Right ventricle myocardium superior (tissue), 1 donor: ENCODE data around the gene TESMIN. TPM values are rescaled to one million over a fixed set of nuclear protein-coding genes. Genes with fewer than 3 reads are reported as not detected.

ENCODE experiments used
- ATAC-seq: fragments of 200-7000 bp; cut with Tn5 transposase; one replicate; pipeline ENCODE4 v1.9.1; 2020; ENCODE audit warnings: mild to moderate bottlenecking; ENCODE audit not compliant: poor library complexity
- DNase-seq: peaks from one replicate; pipeline ENCODE4 v3.0.0-alpha.2; 2020
- intact Hi-C: fragments of 100-400 bp; cut with DNase I; formaldehyde crosslinking; loops from one replicate; pipeline ENCODE4 v1.11.2; 2022
- total RNA-seq: library from RNA; stranded (reverse); fragmentation: NEBNext Ultra II Directional; extraction: Animal tissue kit (Norgen Biotek cat#: 25700); gene quantifications from one replicate; pipeline ENCODE4 v1.2.1, GENCODE V29; 2021
- donor health status: DM: no; HTN: yes; CAD: no; lungs with severe emphysema.

The TESMIN gene
- total RNA-seq, 1 donor from 2014 or later: 0.46 TPM

DNA sequence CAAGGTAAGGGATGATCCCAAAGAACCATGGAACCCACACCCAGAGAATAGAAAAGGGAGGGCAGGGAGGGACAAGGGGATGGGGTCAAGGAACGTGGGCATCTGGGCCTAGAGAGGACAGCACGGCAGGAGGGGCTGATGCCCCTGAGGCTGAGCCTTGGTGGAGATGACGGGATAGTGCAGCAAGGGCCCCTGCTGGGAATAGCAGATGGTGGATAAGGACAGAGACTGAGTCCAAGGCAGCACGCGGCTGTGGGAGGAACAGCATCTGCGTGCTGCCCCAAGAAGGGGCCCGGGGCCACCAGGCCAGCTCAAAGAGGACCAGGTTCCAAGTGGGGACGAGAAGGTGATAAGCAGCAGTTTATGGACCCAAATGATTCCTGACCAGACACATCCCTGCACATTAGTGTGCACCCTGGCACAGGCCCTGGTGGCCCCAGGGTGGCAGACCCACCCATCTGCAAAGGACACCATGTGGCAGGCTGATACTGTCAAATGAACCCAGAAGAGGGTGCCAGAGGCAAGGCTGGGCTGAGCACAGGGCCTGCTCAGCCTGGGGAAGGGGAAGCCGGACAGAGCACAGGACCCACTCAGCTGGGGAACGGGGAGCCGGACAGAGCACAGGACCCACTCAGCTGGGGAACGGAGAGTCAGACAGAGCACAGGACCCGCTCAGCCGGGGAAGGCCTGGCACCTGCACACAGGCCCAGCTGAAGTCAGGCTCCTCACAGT is 12.8 kb upstream of the TESMIN start:
- no peak for DNase-seq
- intact Hi-C loops: no loop called here
- peak; percentile 31 for ATAC-seq

DNA sequence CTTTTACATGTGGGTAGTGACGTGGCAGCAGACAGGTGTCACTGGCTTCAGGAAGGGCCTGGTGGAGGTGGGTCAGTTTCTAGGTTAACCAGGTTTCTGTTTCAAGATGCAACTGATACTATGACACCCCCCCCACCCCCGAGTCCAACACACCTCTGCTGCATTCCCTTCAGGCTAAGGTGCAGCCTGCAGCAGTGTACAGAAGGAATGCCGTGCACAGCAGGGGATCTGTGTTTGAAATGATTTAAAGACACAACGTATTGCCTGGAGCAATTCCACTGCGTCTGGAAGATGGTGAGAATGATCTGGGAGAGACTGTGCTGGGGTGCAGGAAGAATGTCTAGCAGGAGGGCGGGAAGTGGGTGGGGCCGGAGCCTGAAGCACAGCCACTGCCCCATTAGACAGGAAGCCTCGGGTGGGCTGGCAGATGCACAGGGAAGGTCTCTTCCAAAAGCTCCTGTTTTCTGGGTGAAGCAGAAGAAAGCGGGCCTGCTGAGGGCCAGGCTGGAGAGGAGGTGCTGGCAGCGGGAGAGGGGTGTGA is 11.9 kb upstream of the TESMIN start:
- intact Hi-C loops: no loop called here
- ATAC-seq (no peak), DNase-seq (no peak)

GRCh38 chr11:68762481-68762880 is 11.2 kb upstream of the TESMIN start:
- ATAC-seq (no peak), DNase-seq (no peak)
- intact Hi-C loops: no loop called here

DNA sequence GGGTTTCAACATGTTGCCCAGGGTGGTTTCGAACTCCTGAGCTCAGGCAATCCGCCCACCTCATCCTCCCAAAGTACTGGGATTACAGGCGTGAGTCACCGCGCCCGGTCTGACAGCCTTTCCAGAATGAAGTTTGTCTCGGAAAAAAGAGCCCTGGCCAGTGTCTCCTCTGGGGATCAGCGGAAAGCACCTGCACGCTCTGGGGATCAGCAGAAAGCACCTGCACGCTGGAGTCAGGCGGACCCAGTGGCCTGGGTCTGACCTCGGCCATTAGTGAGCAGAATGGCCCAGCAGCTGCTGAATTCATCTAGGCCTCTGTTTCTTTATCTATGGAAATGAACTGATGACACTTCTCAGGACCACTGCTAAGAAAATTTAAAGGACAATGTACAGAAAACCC is 10.5 kb upstream of the TESMIN start:
- DNase-seq (no peak), ATAC-seq (no peak)
- intact Hi-C loops: no loop called here

DNA sequence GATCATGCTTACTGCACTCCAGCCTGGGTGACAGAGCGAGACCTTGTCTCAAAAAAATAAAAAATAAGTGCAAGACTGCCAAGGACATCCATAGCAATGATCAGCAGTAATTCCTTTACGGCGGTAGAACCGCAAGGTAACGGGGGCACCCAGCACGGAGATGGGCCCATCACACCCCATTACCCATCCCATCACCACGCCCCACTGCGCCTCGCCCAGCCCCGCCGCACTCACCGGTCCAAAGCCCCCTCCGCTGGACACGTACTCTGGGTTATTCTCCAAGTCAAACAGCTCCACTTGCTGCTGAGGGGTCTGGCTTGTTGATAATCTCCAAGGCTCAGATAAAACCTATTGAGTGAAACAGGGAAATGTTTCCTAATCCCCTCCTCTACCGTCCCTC is 8.7 kb upstream of the TESMIN start:
- DNase-seq: no peak
- intact Hi-C loops: no loop called here
- ATAC-seq: no peak

- intact Hi-C loops: no loop called here
- no peak for DNase-seq
- ATAC-seq: no peak
These were observed 6.4 kb upstream of the TESMIN start for GRCh38 chr11:68757711-68758110.

GRCh38 chr11:68756171-68756766 is 4.9 kb upstream of the TESMIN start:
- intact Hi-C loops: no loop called here
- DNase-seq: no peak
- no peak for ATAC-seq

- DNase-seq (no peak), ATAC-seq (no peak)
- intact Hi-C loops: no loop called here
These were observed 2.0 kb upstream of the TESMIN start for GRCh38 chr11:68753300-68753699.

- ATAC-seq: no peak
- intact Hi-C loops: no loop called here
- DNase-seq: no peak
These were observed 355 bp downstream of the TESMIN start for GRCh38 chr11:68751004-68751325.

DNA sequence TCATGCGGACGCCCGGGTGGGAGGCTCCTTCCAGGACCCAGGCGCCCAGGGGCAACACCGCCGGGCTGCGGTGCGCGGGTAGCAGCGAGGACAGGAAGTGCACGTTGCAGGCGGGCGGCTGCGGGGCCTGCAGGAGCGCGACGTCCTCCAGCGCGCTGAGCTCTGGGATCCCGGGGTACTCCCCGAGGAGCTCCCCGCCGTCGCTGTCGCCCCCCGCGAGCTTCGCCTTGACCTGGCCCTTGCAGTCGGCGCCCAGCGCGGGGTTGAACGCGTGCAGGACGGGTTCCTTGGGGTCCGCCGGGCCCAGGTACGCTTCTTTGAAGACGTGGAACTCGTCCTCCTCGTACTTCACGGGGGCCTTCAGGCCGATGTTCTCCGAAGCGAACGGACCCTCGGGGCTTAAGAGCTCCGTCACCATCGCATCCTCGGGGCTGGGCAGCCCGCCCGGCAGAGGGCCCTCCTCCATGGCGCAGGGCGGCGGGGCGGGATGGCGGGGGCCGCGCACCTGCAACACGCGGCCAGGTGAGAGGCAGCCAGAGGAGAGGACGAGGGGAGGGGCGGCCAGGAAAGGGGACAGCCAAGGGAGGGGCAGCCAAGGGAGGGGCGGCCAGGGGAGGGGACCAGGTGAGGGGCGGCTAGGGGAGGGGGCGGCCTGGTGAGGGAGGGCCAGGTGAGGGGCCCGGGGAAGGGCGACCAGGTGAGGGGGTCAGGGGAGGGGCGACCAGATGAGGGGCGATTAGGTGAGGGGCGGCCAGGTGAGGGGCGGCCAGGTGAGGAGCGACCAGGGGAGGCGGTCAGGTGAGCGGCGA is 921 bp downstream of the TESMIN start:
- no peak for ATAC-seq
- intact Hi-C loops: no loop called here
- no peak for DNase-seq

GRCh38 chr11:68749229-68750123 is 1.8 kb downstream of the TESMIN start:
- ATAC-seq: no peak
- intact Hi-C loops: no loop called here
- no peak for DNase-seq

DNA sequence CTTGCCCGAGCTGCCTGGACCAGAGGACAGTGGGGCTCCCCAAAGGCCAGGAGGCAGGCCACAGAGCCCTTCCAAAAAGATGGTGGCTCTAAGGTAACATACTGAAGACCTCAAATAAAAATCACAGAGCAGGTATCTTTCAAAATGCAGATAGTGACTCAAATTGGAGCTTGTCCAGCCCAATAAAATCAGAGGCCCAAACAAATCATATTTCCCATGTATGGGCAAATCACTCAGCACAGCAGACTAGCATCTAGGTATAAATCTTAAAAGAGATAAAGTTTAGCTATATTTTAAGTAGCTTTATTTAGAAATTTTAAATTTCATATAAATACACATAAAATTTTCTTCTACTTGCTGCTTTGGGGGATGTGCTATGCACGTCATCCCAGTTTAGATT is 3.3 kb downstream of the TESMIN start:
- intact Hi-C loops: no loop called here
- no peak for DNase-seq
- ATAC-seq: no peak

DNA sequence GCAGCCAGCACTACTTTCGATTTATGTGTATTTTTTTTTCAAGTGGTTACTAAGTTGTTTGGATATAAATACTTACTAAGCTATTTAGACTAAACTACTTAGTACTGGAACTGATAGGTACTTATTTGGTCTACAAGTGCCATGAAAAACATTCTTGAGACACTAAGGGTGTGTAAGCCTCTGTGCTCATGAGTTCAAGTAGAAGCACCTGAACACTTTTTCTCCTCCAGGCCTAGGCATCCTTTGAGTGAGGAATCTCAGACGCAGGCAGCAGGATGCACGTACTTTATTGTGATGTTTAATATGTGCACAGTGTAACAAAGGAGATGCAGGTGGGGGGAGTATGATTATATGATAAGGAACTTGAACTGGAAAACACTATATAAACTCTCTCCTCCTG is 7.8 kb downstream of the TESMIN start:
- ATAC-seq (no peak), DNase-seq (no peak)
- intact Hi-C loops: no loop called here

DNA sequence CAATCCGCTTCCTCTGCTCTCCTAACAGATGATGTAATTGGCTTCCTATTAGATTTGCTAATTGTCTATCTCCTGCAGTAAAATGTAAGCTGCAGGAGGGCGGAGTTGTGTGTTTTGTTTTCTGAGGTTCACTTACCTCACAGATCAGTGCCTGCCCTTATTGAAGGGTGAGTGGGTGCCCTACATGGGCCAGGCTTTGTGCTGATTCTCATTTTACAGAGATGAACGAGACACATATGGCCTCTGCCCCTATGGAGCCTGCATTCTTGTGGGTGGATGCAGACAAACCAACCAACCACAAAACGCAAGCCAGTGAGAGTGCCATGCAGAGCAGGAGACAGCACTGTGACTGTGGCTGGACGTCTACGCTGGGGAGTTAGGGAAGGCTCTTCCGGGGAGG is 9.9 kb downstream of the TESMIN start:
- ATAC-seq (no peak), DNase-seq (no peak)
- intact Hi-C loops: no loop called here

- intact Hi-C loops: no loop called here
- no peak for ATAC-seq
- no peak for DNase-seq
These were observed 15.7 kb downstream of the TESMIN start for GRCh38 chr11:68735646-68736045.

GRCh38 chr11:68735125-68735524 is 16.2 kb downstream of the TESMIN start:
- ATAC-seq (no peak), DNase-seq (no peak)
- intact Hi-C loops: no loop called here

DNA sequence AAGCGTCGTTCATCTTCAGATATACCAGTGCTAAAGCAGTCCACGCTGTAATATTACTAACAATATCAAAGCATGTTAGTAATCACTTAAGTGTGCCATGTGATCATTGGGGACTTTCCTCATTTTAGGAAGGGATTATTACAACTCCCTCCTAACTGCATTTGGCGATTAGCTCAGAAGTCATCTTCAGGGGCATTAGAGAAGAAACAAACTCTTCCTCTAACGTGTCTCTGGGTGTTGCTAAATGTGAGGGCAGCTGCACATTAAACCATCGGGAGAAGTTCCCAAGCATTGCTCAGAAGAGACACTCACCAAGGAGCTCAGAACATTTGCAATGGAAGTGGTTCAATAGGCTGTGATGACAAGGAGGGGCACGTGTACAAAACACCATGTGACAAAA is 17.2 kb downstream of the TESMIN start:
- DNase-seq (no peak), ATAC-seq (no peak)
- intact Hi-C loops: no loop called here

- ATAC-seq (no peak), DNase-seq (no peak)
- intact Hi-C loops: no loop called here
These were observed 23.5 kb downstream of the TESMIN start for GRCh38 chr11:68727783-68728182.

DNA sequence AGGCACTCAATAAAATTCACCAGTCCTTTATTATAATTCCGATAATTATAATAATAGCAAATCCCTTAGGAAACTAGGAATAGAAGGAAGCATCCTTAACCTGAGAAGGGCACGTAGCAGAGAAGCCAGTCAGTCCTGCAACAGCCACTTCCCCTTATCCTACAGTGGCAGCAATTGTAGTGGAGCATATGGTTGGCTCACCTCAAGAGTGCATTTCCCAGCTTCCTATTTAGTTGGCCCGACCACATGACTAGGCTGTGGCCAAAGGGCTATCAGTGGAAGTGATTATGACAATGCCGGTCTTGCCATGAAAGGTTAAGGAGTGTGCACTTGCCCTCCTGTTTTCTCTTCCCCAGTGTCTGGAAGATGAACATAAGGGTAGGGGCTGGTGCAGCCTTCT is 27.0 kb downstream of the TESMIN start:
- intact Hi-C loops: no loop called here
- DNase-seq: no peak
- no peak for ATAC-seq
